HG02763 (cell line): ENCODE data around the gene RASSF8.

Experiments used
- ATAC-seq: cut with Tn5 transposase; IDR thresholded peaks from one replicate; pipeline ENCODE4 v1.9.1; 2021; ENCODE audit warnings: mild to moderate bottlenecking, moderate library complexity; ENCODE audit not compliant: unreplicated experiment

Gene RASSF8

GRCh38 chr12:25960961-25961360 lies 2.5 kb downstream of the RASSF8 start:
- no peak for ATAC-seq

GRCh38 chr12:25962932-25963525 lies 4.5 kb downstream of the RASSF8 start:
- no peak for ATAC-seq

DNA sequence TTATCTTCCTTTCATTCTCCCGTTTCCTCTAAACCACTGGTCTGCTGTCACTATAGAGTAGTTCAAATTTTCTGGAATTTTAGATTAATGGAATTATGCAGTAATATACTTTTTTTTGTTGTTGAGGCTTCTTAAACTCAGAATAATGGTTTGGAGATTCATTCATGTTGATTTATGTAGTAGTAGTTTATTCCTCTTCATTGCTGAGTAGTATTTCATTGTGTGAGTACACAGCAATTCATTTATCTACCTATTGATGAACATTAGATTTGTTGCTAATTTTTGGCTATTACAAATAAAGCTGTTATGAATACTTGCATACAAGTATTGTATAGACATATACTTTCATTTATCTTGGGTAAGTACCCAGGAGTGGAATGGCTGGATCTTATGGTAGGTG lies 7.2 kb downstream of the RASSF8 start:
- no peak for ATAC-seq

- no peak for ATAC-seq
Observed at GRCh38 chr12:25970082-25970481, 11.6 kb downstream of the RASSF8 start.

DNA sequence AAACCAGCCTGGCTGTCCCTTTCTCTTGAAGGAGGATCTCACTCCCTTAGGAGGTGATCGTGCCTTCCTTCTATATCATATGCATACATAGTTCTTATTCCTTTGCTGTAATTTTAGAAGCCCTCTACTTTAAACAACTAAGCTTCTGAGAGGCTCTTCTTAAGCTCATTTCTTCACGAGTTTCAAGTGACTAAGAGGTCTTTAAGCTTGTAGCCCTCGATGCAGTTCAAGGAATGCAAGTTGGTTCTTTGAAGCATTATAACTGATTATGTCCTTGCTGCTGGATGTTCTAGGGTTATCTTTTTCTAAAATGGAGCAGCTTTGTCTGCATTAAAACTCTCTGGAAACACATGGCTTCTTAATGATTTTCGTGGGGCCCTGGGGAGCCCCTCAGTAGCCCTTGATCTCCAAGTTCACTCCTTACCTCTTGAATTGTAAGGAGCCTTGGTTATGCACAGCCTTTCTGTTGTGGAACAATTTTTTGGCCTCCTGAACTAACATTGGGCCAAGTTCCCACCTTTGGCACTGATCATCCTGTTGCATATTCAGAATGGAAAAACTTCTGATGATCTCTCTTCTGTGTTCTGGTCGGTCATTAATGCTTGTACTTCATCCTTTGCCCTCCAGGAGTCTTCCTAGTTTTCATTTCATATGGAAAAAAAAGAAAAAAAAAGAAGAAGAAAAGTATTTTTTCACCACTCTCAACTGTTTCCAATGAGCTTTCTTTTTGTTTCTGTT lies 12.6 kb downstream of the RASSF8 start:
- ATAC-seq, result no peak

- no peak for ATAC-seq
Observed at GRCh38 chr12:25971654-25972041, 13.2 kb downstream of the RASSF8 start.

DNA sequence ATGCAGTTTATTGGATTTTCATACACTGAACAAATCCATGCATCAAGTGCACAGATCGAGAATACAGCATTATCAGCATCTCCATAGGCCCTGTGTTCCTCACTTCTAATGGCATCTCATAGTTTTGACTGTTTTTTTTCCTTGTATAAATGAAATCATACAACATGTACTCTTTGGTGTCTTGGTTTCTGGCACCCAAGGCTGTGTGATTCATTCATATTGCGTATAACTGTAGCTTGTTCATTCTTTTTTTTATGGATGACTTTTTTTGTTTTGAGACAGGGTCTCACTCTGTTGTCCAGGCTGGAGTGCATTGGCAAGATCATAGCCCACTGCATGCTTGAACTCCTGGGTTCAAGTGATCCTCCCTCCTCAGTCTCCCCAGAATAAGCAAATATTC lies 14.3 kb downstream of the RASSF8 start:
- ATAC-seq, result no peak

DNA sequence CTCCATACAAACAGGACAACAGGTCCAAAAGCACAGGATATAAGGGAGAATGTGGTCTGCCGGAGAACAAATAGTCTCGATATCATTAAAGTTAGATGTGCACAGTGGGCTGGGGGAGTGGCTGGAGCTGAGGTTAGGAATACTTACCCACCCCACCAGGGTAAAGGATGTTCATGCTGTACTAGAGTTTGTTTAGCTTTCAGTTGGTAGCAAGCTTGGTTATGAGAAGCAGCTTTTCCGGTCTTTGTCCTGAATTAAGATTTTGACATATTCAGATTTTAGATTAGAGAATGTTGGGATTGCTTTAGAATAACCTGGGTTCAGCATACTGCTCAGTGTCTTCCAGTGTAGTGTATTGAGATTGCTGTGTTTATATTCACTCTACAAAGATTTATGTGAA lies 16.7 kb downstream of the RASSF8 start:
- ATAC-seq, result no peak

- ATAC-seq, result no peak
Observed at GRCh38 chr12:25975682-25976081, 17.2 kb downstream of the RASSF8 start.

GRCh38 chr12:25976289-25976688 lies 17.8 kb downstream of the RASSF8 start:
- ATAC-seq, result no peak

- no peak for ATAC-seq
Observed at GRCh38 chr12:25977047-25977446, 18.6 kb downstream of the RASSF8 start.

- ATAC-seq, result no peak
Observed at GRCh38 chr12:25979059-25979458, 20.6 kb downstream of the RASSF8 start.

GRCh38 chr12:25979563-25979962 lies 21.1 kb downstream of the RASSF8 start:
- no peak for ATAC-seq

GRCh38 chr12:25980035-25980434 lies 21.6 kb downstream of the RASSF8 start:
- no peak for ATAC-seq

GRCh38 chr12:25981597-25981996 lies 23.1 kb downstream of the RASSF8 start:
- no peak for ATAC-seq

DNA sequence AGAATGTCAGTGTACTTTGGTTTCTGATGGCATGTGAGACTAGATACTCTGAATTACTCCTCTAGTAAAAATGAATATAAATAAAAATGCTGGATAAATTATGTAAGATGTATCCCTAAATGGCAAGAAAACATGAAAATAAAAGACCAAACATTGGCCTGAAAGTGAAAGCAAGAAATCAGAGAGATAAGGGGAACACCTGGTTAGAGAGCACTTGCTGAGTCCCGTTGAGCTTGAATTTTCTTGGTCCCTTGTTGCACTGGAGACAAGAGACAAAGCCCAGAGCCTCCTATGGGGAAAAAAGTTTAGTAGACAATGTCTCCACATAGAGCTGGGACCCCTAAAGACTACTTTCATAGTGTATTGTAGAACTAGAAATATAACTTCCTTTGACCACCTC lies 23.9 kb downstream of the RASSF8 start:
- no peak for ATAC-seq

DNA sequence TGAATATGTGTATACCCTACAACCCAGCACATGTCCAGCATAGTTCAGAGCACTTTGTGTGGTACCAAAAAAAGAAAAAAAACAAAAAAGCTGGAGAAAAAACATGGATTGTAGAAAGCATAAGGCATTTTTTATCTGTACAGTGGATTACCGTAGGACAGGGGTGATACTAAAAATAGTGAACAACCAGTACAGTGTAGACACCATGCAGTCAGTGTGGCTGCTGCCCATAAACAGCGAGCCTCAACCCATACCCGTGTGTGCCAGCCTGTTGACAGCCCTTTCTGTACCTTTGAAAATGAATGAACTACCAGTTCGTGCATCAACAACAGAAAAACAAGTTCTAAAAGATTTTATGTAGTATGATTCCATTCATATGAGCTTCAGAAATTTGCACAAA lies 25.1 kb downstream of the RASSF8 start:
- ATAC-seq, result no peak

GRCh38 chr12:25984759-25985158 lies 26.3 kb downstream of the RASSF8 start:
- ATAC-seq, result no peak

DNA sequence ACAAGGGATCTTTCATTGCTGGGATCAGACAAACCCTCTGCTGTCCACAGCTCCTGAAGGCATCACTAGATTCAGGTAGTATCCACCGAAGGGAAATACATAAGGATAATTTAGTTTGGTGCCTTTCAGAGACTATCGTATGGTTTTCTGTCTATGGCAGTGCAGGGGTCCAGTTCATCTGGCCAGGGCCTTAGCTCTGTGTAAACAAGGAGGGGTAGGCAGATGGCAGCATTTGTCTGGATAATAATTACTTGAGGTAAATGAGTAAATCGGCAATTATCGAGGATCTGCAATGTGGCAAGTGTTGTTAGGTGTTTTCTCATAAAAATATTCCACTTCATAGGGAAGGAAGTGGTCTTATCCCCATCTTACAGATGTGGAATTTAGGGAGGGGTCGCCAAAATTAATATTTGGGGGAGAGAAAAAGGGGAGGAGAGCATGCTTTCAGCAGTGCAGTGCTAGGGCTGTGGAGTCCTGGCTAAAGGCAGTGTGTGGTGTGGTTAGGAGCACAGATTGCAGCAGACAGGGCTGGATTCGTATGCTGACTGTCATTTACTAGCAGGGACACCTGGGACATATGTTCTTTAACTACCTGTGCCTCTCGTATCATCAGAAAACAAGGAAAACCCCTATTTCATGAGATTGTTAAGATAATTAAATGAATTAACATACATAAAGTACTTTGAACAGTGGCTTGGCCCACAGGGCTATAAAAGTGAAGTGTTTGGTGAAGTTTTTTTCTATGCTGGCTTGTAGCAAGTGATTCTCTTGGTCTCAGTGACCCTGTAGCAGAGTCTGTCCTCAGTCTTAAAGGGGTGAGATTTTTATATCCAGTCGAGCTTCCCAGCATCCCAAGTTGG lies 27.1 kb downstream of the RASSF8 start:
- ATAC-seq, result no peak

DNA sequence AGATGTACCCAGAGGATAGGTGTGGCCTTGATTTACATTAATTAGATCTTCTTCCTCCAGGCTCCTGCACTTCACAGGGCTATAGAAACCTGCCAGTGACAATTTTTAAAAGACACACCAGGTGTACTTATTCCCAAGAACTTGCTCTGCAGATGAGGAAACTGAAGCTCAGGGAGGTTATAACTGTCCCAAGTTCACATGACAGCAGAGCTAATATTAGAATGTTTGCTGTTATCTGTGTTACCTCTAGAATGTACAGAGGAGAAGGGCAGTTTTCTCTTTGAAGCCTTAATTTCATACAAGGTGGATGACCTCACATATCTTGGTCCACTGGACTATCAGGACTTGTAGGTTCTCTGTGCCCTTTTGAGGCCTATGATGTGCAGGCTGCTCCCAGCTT lies 27.7 kb downstream of the RASSF8 start:
- no peak for ATAC-seq

- ATAC-seq, result no peak
Observed at GRCh38 chr12:25988505-25988904, 30.0 kb downstream of the RASSF8 start.

GRCh38 chr12:25990495-25990894 lies 32.0 kb downstream of the RASSF8 start:
- no peak for ATAC-seq
